ENCODE results near the gene MTG2. TPM values are rescaled to one million over a fixed set of nuclear protein-coding genes. Genes with fewer than 3 reads are reported as not detected.

Gene MTG2
- total RNA-seq, 1 donor from 2014 or later, result 31.5 TPM

DNA sequence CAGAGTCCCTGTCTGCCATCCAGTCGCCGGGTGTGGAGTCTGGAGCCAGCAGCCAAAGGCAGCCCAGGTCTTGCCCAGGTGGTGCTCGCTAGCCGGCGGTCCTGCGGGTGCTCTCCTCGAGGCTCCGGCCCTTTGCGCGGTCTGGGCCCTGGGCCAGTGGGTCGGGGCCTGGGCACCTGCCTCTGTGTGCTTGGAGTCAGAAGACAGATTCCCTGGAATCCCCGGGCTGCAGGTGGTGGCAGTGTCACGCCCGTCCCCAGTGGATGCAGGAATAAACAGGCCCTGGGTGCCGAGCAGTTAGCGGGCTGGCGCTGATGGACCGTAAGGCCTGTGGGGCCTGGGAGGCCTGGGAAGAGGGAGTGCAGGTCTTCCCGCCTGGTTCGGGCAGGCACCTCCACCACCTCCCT, 33.9 kb upstream of the MTG2 start:
- H3K27ac ChIP-seq (ENCODE audit: low read depth, low read length), result no peak overlapping the region
- H3K27ac Mint-ChIP-seq (ENCODE audit: unreplicated experiment), result no peak overlapping the region
- no peak overlapping the region for H3K4me3 Mint-ChIP-seq (ENCODE audit: unreplicated experiment)
- H3K9ac ChIP-seq (ENCODE audit: low read length), result no peak overlapping the region
- no peaks in the 10 kb centered on the region for H3K9me3 ChIP-seq (ENCODE audit: insufficient read depth, low read depth, low read length)
- H3K36me3 Mint-ChIP-seq (ENCODE audit: low read depth, unreplicated experiment), result peaks cover 16% of the 10 kb centered on the region
- H2AFZ ChIP-seq (ENCODE audit: low read depth, low read length), result no peak overlapping the region
- H3K4me1 ChIP-seq (ENCODE audit: insufficient read depth, low read length), result peaks cover 16% of the 10 kb centered on the region
- no peaks in the 10 kb centered on the region for H3K27me3 ChIP-seq (ENCODE audit: insufficient read depth, low read length)
- H3K79me2 ChIP-seq (ENCODE audit: insufficient read depth, low read length), result peaks cover 99% of the 10 kb centered on the region
- peaks cover 93% of the 10 kb centered on the region for H4K20me1 ChIP-seq (ENCODE audit: insufficient read depth, low read length)
- peaks cover 14% of the 10 kb centered on the region for H3K4me1 Mint-ChIP-seq (ENCODE audit: low read depth, unreplicated experiment)
- no peaks in the 10 kb centered on the region for H3K9me3 Mint-ChIP-seq (ENCODE audit: unreplicated experiment)
- no peaks in the 10 kb centered on the region for H3K27me3 Mint-ChIP-seq (ENCODE audit: low read depth, unreplicated experiment)
- DNase-seq (ENCODE audit: low read depth) (no peak), FAIRE-seq (no peak)
- H3K4me2 ChIP-seq (ENCODE audit: low read length), result no peak overlapping the region
- TF ChIP-seq EZH2 (IDR thresholded peaks at IDR 0.05; ENCODE audit: insufficient read depth, low read length) (no peak), CTCF (IDR thresholded peaks at IDR 0.05; ENCODE audit: insufficient read depth, low read depth, low read length) (no peak)
- H3K4me3 ChIP-seq (ENCODE audit: insufficient read depth, low read depth, low read length), result no peak overlapping the region
- no peaks in the 10 kb centered on the region for H3K36me3 ChIP-seq (ENCODE audit: insufficient read depth, low read length)

GRCh38 chr20:62149532-62150309, 33.1 kb upstream of the MTG2 start:
- Histone ChIP-seq H3K79me2 (ENCODE audit: insufficient read depth, low read length) (peaks cover 99% of the 10 kb centered on the region), H3K4me3 (ENCODE audit: insufficient read depth, low read depth, low read length) (no peak overlapping the region), H3K27me3 (ENCODE audit: insufficient read depth, low read length) (no peaks in the 10 kb centered on the region), H3K4me2 (ENCODE audit: low read length) (peak overlapping the region; percentile 4), H4K20me1 (ENCODE audit: insufficient read depth, low read length) (peaks cover 97% of the 10 kb centered on the region), H3K36me3 (ENCODE audit: insufficient read depth, low read length) (no peaks in the 10 kb centered on the region), H3K9me3 (ENCODE audit: insufficient read depth, low read depth, low read length) (no peaks in the 10 kb centered on the region), H3K27ac (ENCODE audit: low read depth, low read length) (no peak overlapping the region), H3K9ac (ENCODE audit: low read length) (no peak overlapping the region), H3K4me1 (ENCODE audit: insufficient read depth, low read length) (peaks cover 12% of the 10 kb centered on the region), H2AFZ (ENCODE audit: low read depth, low read length) (no peak overlapping the region)
- H3K27ac Mint-ChIP-seq (ENCODE audit: unreplicated experiment), result peak overlapping the region; percentile 8
- peaks cover 22% of the 10 kb centered on the region for H3K36me3 Mint-ChIP-seq (ENCODE audit: low read depth, unreplicated experiment)
- H3K4me3 Mint-ChIP-seq (ENCODE audit: unreplicated experiment), result no peak overlapping the region
- peaks cover 14% of the 10 kb centered on the region for H3K4me1 Mint-ChIP-seq (ENCODE audit: low read depth, unreplicated experiment)
- TF ChIP-seq EZH2 (IDR thresholded peaks at IDR 0.05; ENCODE audit: insufficient read depth, low read length), result no peak
- no peak for TF ChIP-seq CTCF (IDR thresholded peaks at IDR 0.05; ENCODE audit: insufficient read depth, low read depth, low read length)
- DNase-seq (ENCODE audit: low read depth), result peak; percentile 39
- no peaks in the 10 kb centered on the region for H3K27me3 Mint-ChIP-seq (ENCODE audit: low read depth, unreplicated experiment)
- FAIRE-seq, result no peak
- H3K9me3 Mint-ChIP-seq (ENCODE audit: unreplicated experiment), result peaks cover 2% of the 10 kb centered on the region

DNA sequence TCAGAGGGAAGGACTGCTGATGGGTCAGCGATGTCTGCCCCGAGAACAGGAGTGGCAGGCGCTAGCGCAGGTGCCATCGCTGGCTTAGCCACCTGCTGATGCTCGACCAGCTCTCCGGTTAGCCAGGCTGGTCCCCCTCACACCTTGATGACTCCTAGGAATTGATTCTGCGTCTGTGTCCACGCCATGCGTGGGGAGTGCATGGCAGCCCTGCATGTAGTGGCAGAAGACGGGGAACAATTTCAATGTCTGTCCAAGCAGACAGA, 32.6 kb upstream of the MTG2 start:
- H3K36me3 Mint-ChIP-seq (ENCODE audit: low read depth, unreplicated experiment), result peaks cover 25% of the 10 kb centered on the region
- H3K27ac Mint-ChIP-seq (ENCODE audit: unreplicated experiment), result peak overlapping the region; percentile 8
- peaks cover 97% of the 10 kb centered on the region for H4K20me1 ChIP-seq (ENCODE audit: insufficient read depth, low read length)
- peaks cover 11% of the 10 kb centered on the region for H3K4me1 Mint-ChIP-seq (ENCODE audit: low read depth, unreplicated experiment)
- TF ChIP-seq CTCF (IDR thresholded peaks at IDR 0.05; ENCODE audit: insufficient read depth, low read depth, low read length) (no peak), EZH2 (IDR thresholded peaks at IDR 0.05; ENCODE audit: insufficient read depth, low read length) (no peak)
- H3K9me3 ChIP-seq (ENCODE audit: insufficient read depth, low read depth, low read length), result no peaks in the 10 kb centered on the region
- no peaks in the 10 kb centered on the region for H3K27me3 ChIP-seq (ENCODE audit: insufficient read depth, low read length)
- peaks cover 98% of the 10 kb centered on the region for H3K79me2 ChIP-seq (ENCODE audit: insufficient read depth, low read length)
- H3K4me2 ChIP-seq (ENCODE audit: low read length), result no peak overlapping the region
- H3K36me3 ChIP-seq (ENCODE audit: insufficient read depth, low read length), result no peaks in the 10 kb centered on the region
- no peak overlapping the region for H3K9ac ChIP-seq (ENCODE audit: low read length)
- no peak overlapping the region for H3K27ac ChIP-seq (ENCODE audit: low read depth, low read length)
- no peak overlapping the region for H2AFZ ChIP-seq (ENCODE audit: low read depth, low read length)
- no peak overlapping the region for H3K4me3 ChIP-seq (ENCODE audit: insufficient read depth, low read depth, low read length)
- H3K4me3 Mint-ChIP-seq (ENCODE audit: unreplicated experiment), result no peak overlapping the region
- DNase-seq (ENCODE audit: low read depth), result no peak
- peaks cover 11% of the 10 kb centered on the region for H3K4me1 ChIP-seq (ENCODE audit: insufficient read depth, low read length)
- no peaks in the 10 kb centered on the region for H3K27me3 Mint-ChIP-seq (ENCODE audit: low read depth, unreplicated experiment)
- FAIRE-seq, result no peak
- H3K9me3 Mint-ChIP-seq (ENCODE audit: unreplicated experiment), result peaks cover 3% of the 10 kb centered on the region

Measured in astrocyte (in vitro differentiated cells and primary cell).